WI38 (cell line): ENCODE measurements around the gene TMTC1.

ENCODE experiments used
- H3K4me3 ChIP-seq: 2 replicates; pipeline ENCODE4 v1.5.1; 2011; ENCODE audit warnings: low read depth, mild to moderate bottlenecking, control low read depth, low read length
- CTCF ChIP-seq: IDR thresholded peaks from 2 replicates; pipeline ENCODE4 v1.5.1; 2012; ENCODE audit warnings: low read depth, mild to moderate bottlenecking, control low read depth, low read length

TMTC1 gene

GRCh38 chr12:29804019-29804418 lies 20.3 kb upstream of the TMTC1 start:
- no peak for TF ChIP-seq CTCF
- H3K4me3 ChIP-seq, result no peak overlapping the region

- H3K4me3 ChIP-seq, result no peak overlapping the region
- TF ChIP-seq CTCF, result no peak
Observed at GRCh38 chr12:29799591-29799990, 15.8 kb upstream of the TMTC1 start.

- no peak for TF ChIP-seq CTCF
- H3K4me3 ChIP-seq, result no peak overlapping the region
Observed at GRCh38 chr12:29797565-29798355, 14.0 kb upstream of the TMTC1 start.

- no peak for TF ChIP-seq CTCF
- H3K4me3 ChIP-seq, result no peak overlapping the region
Observed at GRCh38 chr12:29796823-29797263, 13.1 kb upstream of the TMTC1 start.

- TF ChIP-seq CTCF, result no peak
- H3K4me3 ChIP-seq, result no peak overlapping the region
Observed at GRCh38 chr12:29795715-29796114, 12.0 kb upstream of the TMTC1 start.

GRCh38 chr12:29794862-29795261 lies 11.1 kb upstream of the TMTC1 start:
- no peak overlapping the region for H3K4me3 ChIP-seq
- TF ChIP-seq CTCF, result no peak

- no peak overlapping the region for H3K4me3 ChIP-seq
- TF ChIP-seq CTCF, result no peak
Observed at GRCh38 chr12:29792853-29793252, 9.1 kb upstream of the TMTC1 start.
